Upper lobe of left lung (tissue), 6 donors: ENCODE data around the gene IL17RD. TPM values are rescaled to one million over a fixed set of nuclear protein-coding genes. Genes with fewer than 3 reads are reported as not detected.

Experiments used
- ATAC-seq, 2 donors: fragments of 200-7000 bp; cut with Tn5 transposase; one replicate each; pipeline ENCODE4 v1.9.1; 2022; ENCODE audit warnings: mild to moderate bottlenecking in 2 of 2, moderate library complexity in 2 of 2; ENCODE audit not compliant: low FRiP score in 2 of 2
- DNase-seq, 2 donors: peaks; one replicate each; pipeline ENCODE4 v3.0.0-alpha.2; 2019 to 2020
- H3K27ac ChIP-seq, 4 donors: fragments of 200-600 bp; sonication (generic); one replicate each; pipeline ENCODE4 v1.5.1; 2016 to 2019
- H3K27me3 ChIP-seq, 4 donors: fragments of 200-600 bp; sonication (generic); one replicate each; pipeline ENCODE4 v1.5.1; 2017 to 2019
- H3K36me3 ChIP-seq, 4 donors: fragments of 200-600 bp; sonication (generic); one replicate each; pipeline ENCODE4 v1.5.1; 2016 to 2019
- H3K4me1 ChIP-seq, 4 donors: fragments of 200-600 bp; sonication (generic); one replicate each; pipeline ENCODE4 v1.5.1; 2018 to 2019
- H3K4me3 ChIP-seq, 4 donors: fragments of 200-600 bp; sonication (generic); one replicate each; pipeline ENCODE4 v1.5.1; 2017 to 2019; ENCODE audit warnings: mild to moderate bottlenecking in 2 of 4, moderate library complexity in 1 of 4
- H3K9me3 ChIP-seq, 4 donors: fragments of 200-600 bp; sonication (generic); one replicate each; pipeline ENCODE4 v1.5.1; 2018 to 2019
- CTCF ChIP-seq, 6 experiments: fragments of 450-650 bp in 4 of 6; fragments of 200-600 bp in 2 of 6; sonication (generic) in 2 of 6; IDR thresholded peaks; one replicate each; pipeline ENCODE4 v1.5.1; 2016 to 2019; ENCODE audit warnings: antibody characterized with exemption in 6 of 6
- EP300 ChIP-seq, 4 donors: sonication (generic); formaldehyde crosslinking; IDR thresholded peaks; one replicate each; pipeline ENCODE4 v1.5.1; 2017; ENCODE audit warnings: antibody characterized with exemption in 4 of 4, control low read depth in 2 of 4
- POLR2A ChIP-seq, 4 donors: fragments of 450-650 bp; IDR thresholded peaks; one replicate each; pipeline ENCODE4 v1.5.1; 2016 to 2017; ENCODE audit warnings: antibody characterized with exemption in 4 of 4, mild to moderate bottlenecking in 2 of 4
- POLR2AphosphoS5 ChIP-seq, 2 donors: sonication (generic); formaldehyde crosslinking; IDR thresholded peaks; one replicate each; pipeline ENCODE4 v1.5.1; 2017; ENCODE audit warnings: antibody characterized with exemption in 2 of 2
- WGBS, 2 donors: methylation state at CpG; one replicate each; pipeline ENCODE4 v1.1.5; 2017 to 2018; 5-methylcytosine and 5-hydroxymethylcytosine counted together
- total RNA-seq, 6 donors: library from RNA; depleted of rRNA in 4 of 6; stranded (reverse); fragments of >200 nt in 4 of 6; gene quantifications; one replicate each; pipeline versions ENCODE4 v1.1.0 to v1.2.1, GENCODE V29; 2016 to 2021
- donor health status: DM: no; HTN: no; CAD: no; lungs with moderate emphysema.
- donor health status: DM: no; HTN: yes; CAD: no; lungs with severe emphysema.

Gene IL17RD
- total RNA-seq, 6 donors from 2014 or later = under 0.01 to 2.7 (median 0.49) TPM

GRCh38 chr3:57130571-57131209, 34.5 kb downstream of the IL17RD start:
- H3K27me3 ChIP-seq = no peaks in the 10 kb centered on the region
- no peaks in the 10 kb centered on the region for H3K9me3 ChIP-seq
- H3K27ac ChIP-seq = no peak overlapping the region
- no peaks in the 10 kb centered on the region for H3K36me3 ChIP-seq
- H3K4me1 ChIP-seq = no peaks in the 10 kb centered on the region
- DNase-seq (peak in 1 of 2 donors; percentile 58), ATAC-seq (no peak)
- no peak overlapping the region for H3K4me3 ChIP-seq
- TF ChIP-seq CTCF (IDR thresholded peaks at IDR 0.05) (no peak), EP300 (IDR thresholded peaks at IDR 0.05) (no peak), POLR2A (IDR thresholded peaks at IDR 0.05) (no peak), POLR2AphosphoS5 (IDR thresholded peaks at IDR 0.05) (no peak)
- WGBS, 2 donors = 53 to 65% methylated on average over 4 to 14 of the region's 14 CpGs

GRCh38 chr3:57128826-57129667, 36.1 kb downstream of the IL17RD start:
- ATAC-seq (peak in 1 of 2 donors; percentile 24), DNase-seq (no peak)
- no peaks in the 10 kb centered on the region for H3K27me3 ChIP-seq
- H3K4me1 ChIP-seq = no peaks in the 10 kb centered on the region
- H3K4me3 ChIP-seq = no peak overlapping the region
- H3K36me3 ChIP-seq = no peaks in the 10 kb centered on the region
- WGBS, 2 donors = 76 to 85% methylated on average over 14 of the region's 14 CpGs
- H3K27ac ChIP-seq = no peak overlapping the region
- H3K9me3 ChIP-seq = no peaks in the 10 kb centered on the region
- TF ChIP-seq CTCF (IDR thresholded peaks at IDR 0.05) (no peak), EP300 (IDR thresholded peaks at IDR 0.05) (no peak), POLR2A (IDR thresholded peaks at IDR 0.05) (no peak), POLR2AphosphoS5 (IDR thresholded peaks at IDR 0.05) (no peak)

GRCh38 chr3:57127891-57128518, 37.1 kb downstream of the IL17RD start:
- no peak for TF ChIP-seq CTCF (IDR thresholded peaks at IDR 0.05)
- no peak for TF ChIP-seq EP300 (IDR thresholded peaks at IDR 0.05)
- no peak for TF ChIP-seq POLR2A (IDR thresholded peaks at IDR 0.05)
- no peak for TF ChIP-seq POLR2AphosphoS5 (IDR thresholded peaks at IDR 0.05)
- H3K9me3 ChIP-seq = no peaks in the 10 kb centered on the region
- DNase-seq (no peak), ATAC-seq (peak in 1 of 2 donors; percentile 89)
- H3K4me3 ChIP-seq = no peak overlapping the region
- H3K27me3 ChIP-seq = no peaks in the 10 kb centered on the region
- no peaks in the 10 kb centered on the region for H3K36me3 ChIP-seq
- no peaks in the 10 kb centered on the region for H3K4me1 ChIP-seq
- WGBS, 2 donors = 81 to 90% methylated on average over 11 of the region's 11 CpGs
- no peak overlapping the region for H3K27ac ChIP-seq

GRCh38 chr3:57126244-57126643, 38.9 kb downstream of the IL17RD start:
- H3K27me3 ChIP-seq = no peaks in the 10 kb centered on the region
- DNase-seq (no peak), ATAC-seq (no peak)
- H3K36me3 ChIP-seq = no peaks in the 10 kb centered on the region
- H3K9me3 ChIP-seq = no peaks in the 10 kb centered on the region
- no peak overlapping the region for H3K27ac ChIP-seq
- TF ChIP-seq CTCF (IDR thresholded peaks at IDR 0.05) (no peak), POLR2AphosphoS5 (IDR thresholded peaks at IDR 0.05) (no peak), EP300 (IDR thresholded peaks at IDR 0.05) (no peak), POLR2A (IDR thresholded peaks at IDR 0.05) (no peak)
- no peak overlapping the region for H3K4me3 ChIP-seq
- 75 to 96% methylated on average over 4 of the region's 4 CpGs for WGBS, 2 donors
- no peaks in the 10 kb centered on the region for H3K4me1 ChIP-seq
